Central memory CD8-positive, alpha-beta T cell (primary cell): Measurements from ENCODE around the gene TMEM69.
"Not testable (repeated sequence)": the region's sequence is repeated elsewhere in the genome, so short reads cannot be mapped to it uniquely, and the experiment has no call there.

Experiments used
- ATAC-seq: fragments of 150-1000 bp; cut with Tn5 transposase; replicated peaks from 2 replicates; pipeline ENCODE4 v1.10.0; 2022; ENCODE audit warnings: mild to moderate bottlenecking, moderate FRiP score, moderate number of reproducible peaks; ENCODE audit not compliant: poor library complexity, severe bottlenecking; ENCODE audit errors: extremely low read depth
- DNase-seq, 2 donors: peaks; one replicate each; pipeline ENCODE4 v3.0.0; 2021; ENCODE audit warnings: low spot score in 2 of 2
- H3K27ac Mint-ChIP-seq: one replicate; pipeline ENCODE4 v1.8.0; 2022; ENCODE audit warnings: low read depth, mild to moderate bottlenecking, moderate library complexity, mixed read lengths
- H3K27me3 Mint-ChIP-seq: one replicate; pipeline ENCODE4 v1.8.0; 2022; ENCODE audit warnings: mixed read lengths
- H3K36me3 Mint-ChIP-seq: one replicate; pipeline ENCODE4 v1.8.0; 2022; ENCODE audit warnings: mild to moderate bottlenecking, moderate library complexity, mixed read lengths; ENCODE audit not compliant: insufficient read depth
- H3K4me1 Mint-ChIP-seq: one replicate; pipeline ENCODE4 v1.8.0; 2022; ENCODE audit warnings: mixed read lengths
- H3K4me3 Mint-ChIP-seq: one replicate; pipeline ENCODE4 v1.8.0; 2022; ENCODE audit warnings: mild to moderate bottlenecking, moderate library complexity, mixed read lengths
- H3K9me3 Mint-ChIP-seq: one replicate; pipeline ENCODE4 v1.8.0; 2022; ENCODE audit warnings: mixed read lengths

Gene TMEM69

GRCh38 chr1:45685308-45686014, 2.5 kb upstream of the TMEM69 start:
- Mint-ChIP-seq H3K36me3 (peaks cover 30% of the 10 kb centered on the region), H3K27me3 (no peaks in the 10 kb centered on the region), H3K9me3 (no peaks in the 10 kb centered on the region), H3K27ac (peak overlapping the region; percentile 98), H3K4me1 (peaks cover 53% of the 10 kb centered on the region), H3K4me3 (peak overlapping the region; percentile 100)
- no peak for DNase-seq
- no peak for ATAC-seq

GRCh38 chr1:45686015-45686287, 2.0 kb upstream of the TMEM69 start:
- no peak for ATAC-seq
- peak overlapping the region; percentile 100 for H3K4me3 Mint-ChIP-seq
- H3K4me1 Mint-ChIP-seq, result peaks cover 51% of the 10 kb centered on the region
- peak overlapping the region; percentile 98 for H3K27ac Mint-ChIP-seq
- peak; percentile 39 to 51 for DNase-seq
- H3K9me3 Mint-ChIP-seq, result no peaks in the 10 kb centered on the region
- peaks cover 30% of the 10 kb centered on the region for H3K36me3 Mint-ChIP-seq
- no peaks in the 10 kb centered on the region for H3K27me3 Mint-ChIP-seq

GRCh38 chr1:45686288-45687013, 1.5 kb upstream of the TMEM69 start, which contains the start of gene GPBP1L1:
Gene GPBP1L1 (minus strand): TSS chr1:45686533. CDS start chr1:45659087, 27,446 bp downstream.
- DNase-seq, result peak; percentile 97 to 98
- H3K9me3 Mint-ChIP-seq, result no peaks in the 10 kb centered on the region
- H3K4me3 Mint-ChIP-seq, result peak within 1 kb of the TSS; percentile 100
- H3K27me3 Mint-ChIP-seq, result no peaks in the 10 kb centered on the region
- ATAC-seq, result peak; percentile 73
- peaks cover 33% of the 10 kb centered on the region for H3K36me3 Mint-ChIP-seq
- H3K4me1 Mint-ChIP-seq, result peaks cover 49% of the 10 kb centered on the region
- peak within 1 kb of the TSS; percentile 98 for H3K27ac Mint-ChIP-seq

GRCh38 chr1:45687014-45687753, 797 bp upstream of the TMEM69 start:
- DNase-seq (peak; percentile 85 to 97), ATAC-seq (peak; percentile 87)
- H3K4me1 Mint-ChIP-seq, result peaks cover 49% of the 10 kb centered on the region
- H3K9me3 Mint-ChIP-seq, result no peaks in the 10 kb centered on the region
- peak overlapping the region; percentile 100 for H3K4me3 Mint-ChIP-seq
- H3K27me3 Mint-ChIP-seq, result no peaks in the 10 kb centered on the region
- H3K27ac Mint-ChIP-seq, result peak overlapping the region; percentile 98
- peaks cover 34% of the 10 kb centered on the region for H3K36me3 Mint-ChIP-seq

GRCh38 chr1:45693811-45694210, 5.8 kb downstream of the TMEM69 start:
- H3K36me3 Mint-ChIP-seq, result peaks cover 38% of the 10 kb centered on the region
- not testable (repeated sequence) for ATAC-seq

DNA sequence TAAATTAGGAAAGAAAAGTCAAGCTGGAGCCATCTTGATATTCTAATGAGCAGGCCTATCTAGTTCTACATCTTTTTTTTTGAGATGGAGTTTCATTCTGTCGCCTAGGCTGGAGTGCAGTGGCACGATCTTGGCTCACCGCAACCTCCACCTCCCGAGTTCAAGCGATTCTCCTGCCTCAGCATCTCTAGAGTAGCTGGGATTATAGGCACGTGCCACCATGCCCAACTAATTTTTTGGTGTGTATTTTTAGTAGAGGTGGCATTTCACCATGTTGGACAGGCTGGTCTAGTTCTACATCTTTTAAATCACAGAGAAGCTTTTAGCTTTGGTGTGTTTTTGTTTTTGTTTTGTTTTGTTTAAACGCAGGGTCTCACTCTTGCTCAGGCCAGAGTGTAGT, 6.8 kb downstream of the TMEM69 start:
- DNase-seq, result no peak
- Mint-ChIP-seq H3K9me3 (no peaks in the 10 kb centered on the region), H3K27me3 (no peaks in the 10 kb centered on the region), H3K36me3 (peaks cover 35% of the 10 kb centered on the region), H3K27ac (no peak overlapping the region), H3K4me1 (peaks cover 6% of the 10 kb centered on the region), H3K4me3 (no peak overlapping the region)
- no peak for ATAC-seq

More at GRCh38 chr1:45693811-45694210, 5.8 kb downstream of the TMEM69 start:
- H3K27ac Mint-ChIP-seq, H3K4me1 Mint-ChIP-seq, H3K9me3 Mint-ChIP-seq, DNase-seq, H3K27me3 Mint-ChIP-seq, H3K4me3 Mint-ChIP-seq: not testable (repeated sequence)

DNA sequence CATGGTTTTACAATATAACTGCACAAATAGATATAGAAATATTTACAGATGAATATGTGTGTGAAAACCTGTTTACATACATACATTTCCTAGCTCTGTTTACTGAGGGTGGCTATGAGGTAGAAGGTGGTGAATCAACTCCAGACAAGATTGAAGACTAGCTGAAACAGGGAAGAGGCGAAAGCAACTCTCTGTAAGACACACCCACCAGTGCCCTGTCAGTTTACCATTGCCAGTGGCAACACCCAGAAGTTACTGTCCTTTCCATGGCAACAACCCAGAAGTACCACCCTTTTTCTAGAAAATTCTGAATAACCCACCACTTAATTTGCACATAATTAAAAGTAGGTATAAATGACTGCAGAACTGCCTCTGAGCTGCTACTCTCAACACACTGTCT, 16.7 kb downstream of the TMEM69 start:
- Mint-ChIP-seq H3K4me3 (no peak overlapping the region), H3K36me3 (peaks cover 9% of the 10 kb centered on the region), H3K27me3 (no peaks in the 10 kb centered on the region), H3K9me3 (peaks cover 8% of the 10 kb centered on the region), H3K4me1 (no peaks in the 10 kb centered on the region), H3K27ac (no peak overlapping the region)
- ATAC-seq (no peak), DNase-seq (no peak)

GRCh38 chr1:45713711-45714110, 25.7 kb downstream of the TMEM69 start:
- DNase-seq, result no peak
- Mint-ChIP-seq H3K27ac (no peak overlapping the region), H3K9me3 (no peaks in the 10 kb centered on the region), H3K36me3 (peaks cover 28% of the 10 kb centered on the region), H3K4me3 (no peak overlapping the region), H3K4me1 (no peaks in the 10 kb centered on the region), H3K27me3 (no peaks in the 10 kb centered on the region)
- ATAC-seq, result no peak

GRCh38 chr1:45716700-45717099, 28.7 kb downstream of the TMEM69 start:
- Mint-ChIP-seq H3K4me1 (no peaks in the 10 kb centered on the region), H3K4me3 (no peak overlapping the region), H3K27ac (no peak overlapping the region), H3K9me3 (no peaks in the 10 kb centered on the region), H3K27me3 (no peaks in the 10 kb centered on the region), H3K36me3 (peaks cover 25% of the 10 kb centered on the region)
- ATAC-seq, result no peak
- no peak for DNase-seq

- not testable (repeated sequence) for ATAC-seq, DNase-seq, H3K4me1 Mint-ChIP-seq, H3K27ac Mint-ChIP-seq, H3K9me3 Mint-ChIP-seq, H3K27me3 Mint-ChIP-seq, H3K4me3 Mint-ChIP-seq
- peaks cover 20% of the 10 kb centered on the region for H3K36me3 Mint-ChIP-seq
Observed at GRCh38 chr1:45717386-45717785, 29.4 kb downstream of the TMEM69 start.

DNA sequence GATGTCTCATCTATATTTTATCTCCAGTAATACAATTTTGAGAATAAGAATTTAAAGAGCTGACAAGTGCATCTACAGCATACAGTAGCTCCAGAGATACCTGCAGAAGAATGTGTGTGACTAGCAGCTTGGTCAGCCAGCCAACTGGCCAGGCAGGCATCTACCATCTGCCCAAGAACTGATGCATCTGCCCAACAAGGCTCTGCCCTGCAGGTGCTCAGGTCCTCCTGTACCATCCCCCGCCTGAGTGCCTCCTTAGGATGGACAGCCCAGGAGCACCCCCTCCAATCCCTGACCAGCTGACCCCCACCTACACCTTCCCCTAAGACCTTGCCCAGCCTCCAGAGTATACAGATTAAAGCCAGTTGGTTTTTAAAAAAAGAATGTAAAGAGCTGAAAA, 30.3 kb downstream of the TMEM69 start:
- Mint-ChIP-seq H3K9me3 (no peaks in the 10 kb centered on the region), H3K27ac (peak overlapping the region; percentile 19)

GRCh38 chr1:45721207-45721606, 33.2 kb downstream of the TMEM69 start:
- Mint-ChIP-seq H3K27ac (no peak overlapping the region), H3K9me3 (no peaks in the 10 kb centered on the region), H3K4me3 (no peak overlapping the region), H3K4me1 (no peaks in the 10 kb centered on the region), H3K36me3 (peaks cover 10% of the 10 kb centered on the region), H3K27me3 (no peaks in the 10 kb centered on the region)
- no peak for DNase-seq
- ATAC-seq, result no peak

More for the DNA sequence above, 30.3 kb downstream of the TMEM69 start:
- Mint-ChIP-seq H3K4me1 (no peaks in the 10 kb centered on the region), H3K4me3 (no peak overlapping the region), H3K36me3 (peaks cover 17% of the 10 kb centered on the region), H3K27me3 (no peaks in the 10 kb centered on the region)
- no peak for DNase-seq
- no peak for ATAC-seq
